Measurements from ENCODE around the gene TMC5.

- TF ChIP-seq GATA2 (IDR thresholded peaks at IDR 0.05; ENCODE audit: insufficient read depth, insufficient read length, low read depth, low read length) = no peak
- no peak for TF ChIP-seq POLR2AphosphoS5 (IDR thresholded peaks at IDR 0.05; ENCODE audit: insufficient read depth, low read depth, low read length)
- no peak for TF ChIP-seq CTCF (IDR thresholded peaks at IDR 0.05; ENCODE audit: extremely low read depth in 1 of 2, insufficient read depth in 1 of 2, low read depth in 1 of 2, low read length in 2 of 2)
Measured at GRCh38 chr16:19506965-19507364, 89.3 kb downstream of the TMC5 start.
